DOHH2 (cell line): ENCODE results near the gene GPD2.

ENCODE experiments used
- H3F3A ChIP-seq: fragments of 200-600 bp; sonication (generic), shearing (Covaris generic); 2 replicates; pipeline ENCODE4 v1.6.0; 2016; ENCODE audit warnings: antibody characterized with exemption, mild to moderate bottlenecking; ENCODE audit not compliant: control insufficient read depth, insufficient read depth
- H3K27ac ChIP-seq: fragments of 200-600 bp; sonication (generic); 2 replicates; pipeline ENCODE4 v1.5.1; 2014; ENCODE audit warnings: low read depth, mild to moderate bottlenecking, low read length, moderate library complexity
- H3K27me3 ChIP-seq: fragments of 200-600 bp; sonication (generic); 2 replicates; pipeline ENCODE4 v1.6.1; 2014; ENCODE audit warnings: mild to moderate bottlenecking, low read length, mixed read lengths; ENCODE audit not compliant: control insufficient read depth
- H3K36me3 ChIP-seq: fragments of 200-600 bp; sonication (generic); 2 replicates; pipeline ENCODE4 v1.6.1; 2014; ENCODE audit warnings: mild to moderate bottlenecking, low read length, moderate library complexity, mixed read lengths; ENCODE audit not compliant: control insufficient read depth
- H3K4me1 ChIP-seq: fragments of 200-600 bp; sonication (generic); 2 replicates; pipeline ENCODE4 v1.6.1; 2014; ENCODE audit warnings: mild to moderate bottlenecking, low read length, mixed read lengths; ENCODE audit not compliant: control insufficient read depth
- H3K4me2 ChIP-seq: fragments of 200-600 bp; sonication (generic); 2 replicates; pipeline ENCODE4 v1.6.0; 2014; ENCODE audit warnings: mild to moderate bottlenecking, low read length, moderate library complexity
- H3K4me3 ChIP-seq: fragments of 200-600 bp; sonication (generic); 2 replicates; pipeline ENCODE4 v1.5.1; 2014; ENCODE audit warnings: mild to moderate bottlenecking, low read length, mixed read lengths
- H3K79me2 ChIP-seq: fragments of 200-600 bp; sonication (generic); 2 replicates; pipeline ENCODE4 v1.6.1; 2014; ENCODE audit warnings: mild to moderate bottlenecking, low read length, mixed read lengths; ENCODE audit not compliant: control insufficient read depth
- H3K9me2 ChIP-seq: fragments of 200-600 bp; sonication (generic); replicated peaks from 2 replicates; pipeline ENCODE4 v1.6.1; 2014; ENCODE audit warnings: mild to moderate bottlenecking, low read length, mixed read lengths; ENCODE audit not compliant: control insufficient read depth
- H3K9me3 ChIP-seq: fragments of 200-600 bp; sonication (generic); 2 replicates; pipeline ENCODE4 v1.6.1; 2014; ENCODE audit warnings: antibody characterized with exemption, low read length, mixed read lengths; ENCODE audit not compliant: control insufficient read depth, insufficient read depth
- H4K20me1 ChIP-seq: fragments of 200-600 bp; sonication (generic); 2 replicates; pipeline ENCODE4 v1.6.0; 2014; ENCODE audit warnings: low read depth, mild to moderate bottlenecking, antibody characterized with exemption, low read length, moderate library complexity; ENCODE audit not compliant: control insufficient read depth, insufficient read depth
- EZH2phosphoT487 ChIP-seq: fragments of 200-600 bp; sonication (generic); IDR thresholded peaks from 2 replicates; pipeline ENCODE4 v1.6.1; 2017; ENCODE audit warnings: borderline replicate concordance, mild to moderate bottlenecking, antibody characterized with exemption, low read length, moderate library complexity, mixed read lengths
- TF ChIP-seq, protein P1 (sequence below): fragments of 200-600 bp; sonication (generic); IDR thresholded peaks from one replicate; pipeline ENCODE4 v1.5.1; 2014; ENCODE audit warnings: antibody characterized with exemption, mild to moderate bottlenecking, low read depth, low read length; ENCODE audit not compliant: poor library complexity, severe bottlenecking

Gene GPD2

DNA sequence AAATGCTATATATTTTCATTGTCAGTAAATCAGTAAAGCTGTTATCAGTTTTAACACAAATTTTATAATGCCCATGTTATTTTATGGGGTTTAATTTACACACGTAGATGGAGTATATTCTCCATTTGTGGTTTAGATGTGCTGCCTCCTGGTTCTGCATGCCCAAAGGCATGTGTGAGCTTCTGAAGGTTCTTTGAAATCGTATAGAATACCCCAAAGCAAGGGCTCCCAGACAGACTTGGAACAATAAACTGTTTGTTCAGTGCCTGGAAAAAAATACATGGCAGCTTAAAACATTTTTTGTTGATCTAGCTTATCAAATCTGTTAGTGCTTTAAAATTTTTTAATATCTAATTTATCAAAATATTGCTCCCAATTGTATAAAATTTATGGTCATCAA lies 150.4 kb downstream of the GPD2 start:
- Histone ChIP-seq H3K9me3 (no peaks in the 10 kb centered on the region), H4K20me1 (no peaks in the 10 kb centered on the region), H3K36me3 (no peaks in the 10 kb centered on the region), H3K4me3 (no peak overlapping the region), H3K4me1 (no peaks in the 10 kb centered on the region), H3K27me3 (no peaks in the 10 kb centered on the region), H3K27ac (no peak overlapping the region), H3K9me2 (no peaks in the 10 kb centered on the region), H3K4me2 (no peak overlapping the region), H3F3A (no peaks in the 10 kb centered on the region), H3K79me2 (no peaks in the 10 kb centered on the region)
- TF ChIP-seq, protein P1, sequence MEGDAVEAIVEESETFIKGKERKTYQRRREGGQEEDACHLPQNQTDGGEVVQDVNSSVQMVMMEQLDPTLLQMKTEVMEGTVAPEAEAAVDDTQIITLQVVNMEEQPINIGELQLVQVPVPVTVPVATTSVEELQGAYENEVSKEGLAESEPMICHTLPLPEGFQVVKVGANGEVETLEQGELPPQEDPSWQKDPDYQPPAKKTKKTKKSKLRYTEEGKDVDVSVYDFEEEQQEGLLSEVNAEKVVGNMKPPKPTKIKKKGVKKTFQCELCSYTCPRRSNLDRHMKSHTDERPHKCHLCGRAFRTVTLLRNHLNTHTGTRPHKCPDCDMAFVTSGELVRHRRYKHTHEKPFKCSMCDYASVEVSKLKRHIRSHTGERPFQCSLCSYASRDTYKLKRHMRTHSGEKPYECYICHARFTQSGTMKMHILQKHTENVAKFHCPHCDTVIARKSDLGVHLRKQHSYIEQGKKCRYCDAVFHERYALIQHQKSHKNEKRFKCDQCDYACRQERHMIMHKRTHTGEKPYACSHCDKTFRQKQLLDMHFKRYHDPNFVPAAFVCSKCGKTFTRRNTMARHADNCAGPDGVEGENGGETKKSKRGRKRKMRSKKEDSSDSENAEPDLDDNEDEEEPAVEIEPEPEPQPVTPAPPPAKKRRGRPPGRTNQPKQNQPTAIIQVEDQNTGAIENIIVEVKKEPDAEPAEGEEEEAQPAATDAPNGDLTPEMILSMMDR: no peak
- TF ChIP-seq EZH2phosphoT487: no peak

DNA sequence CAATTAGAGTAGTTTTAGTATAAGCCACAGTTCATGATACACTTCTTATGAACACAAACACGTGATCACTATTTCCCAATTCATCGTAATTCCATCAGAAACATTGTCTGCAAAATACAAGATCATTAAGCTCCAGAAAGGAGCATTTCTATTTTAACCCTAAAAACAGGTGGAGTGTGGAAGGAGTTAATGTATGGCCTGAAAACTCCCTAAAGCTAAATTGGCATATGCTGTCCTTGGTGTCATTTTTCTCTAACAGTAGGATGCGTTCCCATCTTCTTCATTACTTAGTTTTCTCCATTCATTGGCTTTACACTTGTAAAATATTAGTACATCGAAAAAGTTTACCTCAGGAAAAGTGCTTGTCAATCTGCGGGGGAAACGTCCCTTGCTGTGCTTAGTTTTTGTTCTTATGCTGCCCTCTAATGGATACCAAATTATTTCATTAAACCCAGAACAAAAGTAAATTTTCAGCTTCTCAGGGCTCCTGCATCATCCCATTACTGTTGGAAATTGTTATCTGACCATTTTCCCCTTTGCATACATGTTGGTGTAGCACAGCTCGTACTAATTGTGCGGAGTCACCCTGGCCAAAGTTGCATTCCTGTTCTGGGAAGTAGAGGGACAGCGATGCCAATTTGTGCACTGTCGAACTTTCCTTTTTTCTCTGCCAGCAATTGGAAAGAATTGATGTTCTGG lies 153.4 kb downstream of the GPD2 start:
- no peak for TF ChIP-seq EZH2phosphoT487
- TF ChIP-seq, protein P1: peak; percentile 47

DNA sequence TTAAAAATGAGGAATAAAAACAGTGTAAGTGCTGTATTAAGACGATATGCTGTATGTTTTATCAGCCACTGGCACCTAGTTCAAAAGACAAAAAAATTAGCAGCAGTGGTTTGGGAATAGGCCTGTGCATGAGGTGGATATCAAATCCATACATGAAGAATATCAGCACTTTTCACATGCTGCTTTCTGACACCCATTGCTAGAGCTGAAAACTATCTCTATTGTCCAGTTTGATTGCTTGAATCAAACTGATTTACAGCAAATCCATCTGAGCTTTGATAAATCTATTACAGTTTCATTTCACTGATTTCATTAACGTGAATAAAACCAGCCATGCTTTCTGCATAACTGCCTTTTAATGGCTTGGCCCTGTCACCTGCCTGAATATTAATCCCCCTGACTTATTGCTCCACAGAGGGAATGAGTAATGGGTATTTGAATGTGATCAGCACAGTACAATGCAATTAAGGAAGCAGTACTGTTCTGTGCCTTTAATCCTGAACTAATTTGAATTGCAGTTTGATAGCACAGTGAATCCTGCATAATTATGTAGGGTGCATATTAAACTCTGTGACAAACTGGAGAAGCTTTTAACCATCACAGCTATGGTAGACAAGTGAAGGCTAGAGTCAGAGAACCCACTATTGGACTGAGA lies 154.0 kb downstream of the GPD2 start:
- Histone ChIP-seq H3K27ac (no peak overlapping the region), H3K9me2 (no peaks in the 10 kb centered on the region), H3F3A (no peaks in the 10 kb centered on the region), H3K79me2 (no peaks in the 10 kb centered on the region), H3K36me3 (no peaks in the 10 kb centered on the region), H3K4me2 (no peak overlapping the region), H3K4me1 (no peaks in the 10 kb centered on the region), H3K27me3 (no peaks in the 10 kb centered on the region), H3K4me3 (no peak overlapping the region), H4K20me1 (no peaks in the 10 kb centered on the region), H3K9me3 (no peaks in the 10 kb centered on the region)
- TF ChIP-seq, protein P1: no peak
- no peak for TF ChIP-seq EZH2phosphoT487

More for the DNA sequence above, 153.4 kb downstream of the GPD2 start:
- Histone ChIP-seq H3K9me3 (no peaks in the 10 kb centered on the region), H3K27me3 (no peaks in the 10 kb centered on the region), H3K4me2 (no peak overlapping the region), H3K27ac (no peak overlapping the region), H3K36me3 (no peaks in the 10 kb centered on the region), H3K4me1 (no peaks in the 10 kb centered on the region), H3F3A (no peaks in the 10 kb centered on the region), H3K9me2 (no peaks in the 10 kb centered on the region), H3K4me3 (no peak overlapping the region), H4K20me1 (no peaks in the 10 kb centered on the region), H3K79me2 (no peaks in the 10 kb centered on the region)
